Measurements from ENCODE around the gene ABHD16A. TPM values are rescaled to one million over a fixed set of nuclear protein-coding genes. Genes with fewer than 3 reads are reported as not detected.

Gene ABHD16A
- total and polyA plus RNA-seq, 2 donors (not counting 3 experiments of a cell fraction or from before 2014, with no cell fraction given): 48.9 to 60.3 TPM

DNA sequence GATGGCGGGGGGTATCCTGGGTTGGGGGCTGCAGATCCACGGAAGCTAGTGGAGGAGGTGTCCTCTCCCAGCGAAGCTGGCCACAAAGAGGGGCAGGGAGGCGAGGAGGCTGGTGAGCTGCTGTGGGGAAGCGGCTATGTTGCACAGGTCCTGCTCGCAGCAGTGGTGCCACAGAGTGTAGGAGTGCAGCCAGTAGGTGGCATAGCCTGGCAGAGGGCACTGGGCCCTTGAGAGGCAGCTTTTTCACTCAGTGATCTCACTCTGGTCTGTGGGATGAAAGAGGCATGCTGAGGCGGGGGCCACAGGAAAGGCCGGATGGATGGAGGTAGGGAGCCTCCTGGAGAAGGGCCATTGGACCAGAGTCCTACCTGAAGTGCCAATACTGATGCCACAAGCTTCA lies 9.2 kb upstream of the ABHD16A start:
- no peak overlapping the region for H3K9ac ChIP-seq (replicated peaks; ENCODE audit: extremely low read depth, insufficient read depth, low read length)
- BruUV-seq (replicated peaks): no TSS peak
- intact Hi-C loops (cut with micrococcal nuclease): no loop called here
- no peak overlapping the region for H2AFZ ChIP-seq (ENCODE audit: low read depth, low read length)
- no peaks in the 10 kb centered on the region for H4K20me1 ChIP-seq (replicated peaks; ENCODE audit: control insufficient read depth, extremely low read depth, insufficient read depth, low read length)
- dilution Hi-C loops (cut with MboI; ENCODE audit: extremely low pct_ligation_motif_present, low sequenced_read_pairs): no loop called here
- no peaks in the 10 kb centered on the region for H3K79me2 ChIP-seq (ENCODE audit: control insufficient read depth, insufficient read depth, low read length)
- no peak for FAIRE-seq
- H3K4me3 ChIP-seq (replicated peaks in 1 of 3; ENCODE audit: insufficient read depth in 1 of 3, low read depth in 1 of 3, low read length in 3 of 3): no peak overlapping the region
- CTCF ChIA-PET: interaction anchor here (0.9 to 2.3 kb wide), 4 partner anchors 10 to 57 kb away, joined by 4 to 14 read pairs (median 6); partner anchors contain the start of gene ABHD16A
- DNase-seq (ENCODE audit: low read depth, low spot score): no peak
- TF ChIP-seq GATA2 (IDR thresholded peaks at IDR 0.05; ENCODE audit: insufficient read depth, insufficient read length, low read depth, low read length) (no peak), POLR2AphosphoS5 (IDR thresholded peaks at IDR 0.05; ENCODE audit: insufficient read depth, low read depth, low read length) (no peak), JUN (IDR thresholded peaks at IDR 0.05; ENCODE audit: borderline replicate concordance, insufficient read depth, insufficient read length, low read depth) (no peak)
- TF ChIP-seq, protein P1, sequence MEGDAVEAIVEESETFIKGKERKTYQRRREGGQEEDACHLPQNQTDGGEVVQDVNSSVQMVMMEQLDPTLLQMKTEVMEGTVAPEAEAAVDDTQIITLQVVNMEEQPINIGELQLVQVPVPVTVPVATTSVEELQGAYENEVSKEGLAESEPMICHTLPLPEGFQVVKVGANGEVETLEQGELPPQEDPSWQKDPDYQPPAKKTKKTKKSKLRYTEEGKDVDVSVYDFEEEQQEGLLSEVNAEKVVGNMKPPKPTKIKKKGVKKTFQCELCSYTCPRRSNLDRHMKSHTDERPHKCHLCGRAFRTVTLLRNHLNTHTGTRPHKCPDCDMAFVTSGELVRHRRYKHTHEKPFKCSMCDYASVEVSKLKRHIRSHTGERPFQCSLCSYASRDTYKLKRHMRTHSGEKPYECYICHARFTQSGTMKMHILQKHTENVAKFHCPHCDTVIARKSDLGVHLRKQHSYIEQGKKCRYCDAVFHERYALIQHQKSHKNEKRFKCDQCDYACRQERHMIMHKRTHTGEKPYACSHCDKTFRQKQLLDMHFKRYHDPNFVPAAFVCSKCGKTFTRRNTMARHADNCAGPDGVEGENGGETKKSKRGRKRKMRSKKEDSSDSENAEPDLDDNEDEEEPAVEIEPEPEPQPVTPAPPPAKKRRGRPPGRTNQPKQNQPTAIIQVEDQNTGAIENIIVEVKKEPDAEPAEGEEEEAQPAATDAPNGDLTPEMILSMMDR (IDR thresholded peaks at IDR 0.05; ENCODE audit: extremely low read depth in 1 of 2, insufficient read depth in 1 of 2, low read depth in 1 of 2, low read length in 2 of 2): peak in 1 of 2 donors; percentile 35
- TF ChIP-seq, protein P2, sequence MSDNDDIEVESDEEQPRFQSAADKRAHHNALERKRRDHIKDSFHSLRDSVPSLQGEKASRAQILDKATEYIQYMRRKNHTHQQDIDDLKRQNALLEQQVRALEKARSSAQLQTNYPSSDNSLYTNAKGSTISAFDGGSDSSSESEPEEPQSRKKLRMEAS (IDR thresholded peaks at IDR 0.05; ENCODE audit: insufficient read depth, insufficient read length): no peak
- H3K9me3 ChIP-seq (replicated peaks; ENCODE audit: control insufficient read depth, insufficient read depth, low read length): no peaks in the 10 kb centered on the region
- POLR2A ChIA-PET: interaction anchor here (1.2 to 1.3 kb wide), 2 partner anchors 25 to 115 kb away, joined by 3 read pairs; partner anchors contain the start of genes CLIC1 and HSPA1B
- no peaks in the 10 kb centered on the region for H3K27me3 ChIP-seq (ENCODE audit: control insufficient read depth in 2 of 2, insufficient read depth in 2 of 2, low read length in 2 of 2)
- H3K4me1 ChIP-seq (ENCODE audit: control insufficient read depth, extremely low read depth, insufficient read depth, low read length): peaks cover 8% of the 10 kb centered on the region
- H3K36me3 ChIP-seq (ENCODE audit: control insufficient read depth in 2 of 2, extremely low read depth in 1 of 2, insufficient read depth in 2 of 2, low read length in 2 of 2): no peaks in the 10 kb centered on the region
- H3K27ac ChIP-seq (ENCODE audit: insufficient read depth, low read depth, low read length): no peak overlapping the region
- H3K9me1 ChIP-seq (replicated peaks; ENCODE audit: control insufficient read depth, extremely low read depth, insufficient read depth, low read length): no peaks in the 10 kb centered on the region
- H3K4me2 ChIP-seq (ENCODE audit: insufficient read depth, low read length): no peak overlapping the region
